Measurements from ENCODE around the gene GPR39. TPM values are rescaled to one million over a fixed set of nuclear protein-coding genes. Genes with fewer than 3 reads are reported as not detected.

GPR39 gene
- total RNA-seq, 4 donors from 2014 or later: 0.13 to 1.3 TPM; not detected in 2

DNA sequence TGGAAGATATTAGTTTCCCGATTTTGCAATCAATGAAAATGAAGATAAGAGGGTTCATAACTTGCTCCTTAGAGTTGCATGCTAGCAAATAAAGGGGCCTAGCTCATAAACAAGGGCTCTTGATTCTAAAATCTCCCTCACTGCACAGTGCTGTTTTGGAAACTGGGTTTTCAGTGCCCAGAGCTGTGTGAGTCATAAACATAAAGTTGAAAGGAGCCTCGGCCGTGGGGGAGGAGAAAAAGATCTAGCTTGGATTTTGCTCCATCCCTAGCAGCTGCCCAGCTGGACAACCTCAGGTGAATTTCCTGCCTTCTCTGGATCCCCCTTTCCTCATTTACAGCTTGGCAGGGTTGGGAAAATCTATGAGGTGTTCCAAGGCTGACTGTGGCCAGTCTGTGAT, 210.9 kb downstream of the GPR39 start:
- H3K36me3 ChIP-seq: no peaks in the 10 kb centered on the region
- DNase-seq (ENCODE audit: extremely low spot score): no peak
- H3K4me1 ChIP-seq: peaks cover 0 to 24% (median 15%) of the 10 kb centered on the region in 4 donors
- intact Hi-C loops (cut with DNase I): no loop called here
- no peak overlapping the region for H3K27ac ChIP-seq (replicated peaks in 1 of 4)
- no peaks in the 10 kb centered on the region for H3K27me3 ChIP-seq
- H3K9me3 ChIP-seq: no peaks in the 10 kb centered on the region
- TF ChIP-seq POLR2A (IDR thresholded peaks at IDR 0.05; ENCODE audit: low read depth) (no peak), EP300 (IDR thresholded peaks at IDR 0.05) (no peak), POLR2AphosphoS5 (IDR thresholded peaks at IDR 0.05) (no peak)
- TF ChIP-seq, protein P1, sequence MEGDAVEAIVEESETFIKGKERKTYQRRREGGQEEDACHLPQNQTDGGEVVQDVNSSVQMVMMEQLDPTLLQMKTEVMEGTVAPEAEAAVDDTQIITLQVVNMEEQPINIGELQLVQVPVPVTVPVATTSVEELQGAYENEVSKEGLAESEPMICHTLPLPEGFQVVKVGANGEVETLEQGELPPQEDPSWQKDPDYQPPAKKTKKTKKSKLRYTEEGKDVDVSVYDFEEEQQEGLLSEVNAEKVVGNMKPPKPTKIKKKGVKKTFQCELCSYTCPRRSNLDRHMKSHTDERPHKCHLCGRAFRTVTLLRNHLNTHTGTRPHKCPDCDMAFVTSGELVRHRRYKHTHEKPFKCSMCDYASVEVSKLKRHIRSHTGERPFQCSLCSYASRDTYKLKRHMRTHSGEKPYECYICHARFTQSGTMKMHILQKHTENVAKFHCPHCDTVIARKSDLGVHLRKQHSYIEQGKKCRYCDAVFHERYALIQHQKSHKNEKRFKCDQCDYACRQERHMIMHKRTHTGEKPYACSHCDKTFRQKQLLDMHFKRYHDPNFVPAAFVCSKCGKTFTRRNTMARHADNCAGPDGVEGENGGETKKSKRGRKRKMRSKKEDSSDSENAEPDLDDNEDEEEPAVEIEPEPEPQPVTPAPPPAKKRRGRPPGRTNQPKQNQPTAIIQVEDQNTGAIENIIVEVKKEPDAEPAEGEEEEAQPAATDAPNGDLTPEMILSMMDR (IDR thresholded peaks at IDR 0.05): no peak
- WGBS: 74% methylated on average over 3 of the region's 3 CpGs
- H3K4me3 ChIP-seq: no peak overlapping the region

DNA sequence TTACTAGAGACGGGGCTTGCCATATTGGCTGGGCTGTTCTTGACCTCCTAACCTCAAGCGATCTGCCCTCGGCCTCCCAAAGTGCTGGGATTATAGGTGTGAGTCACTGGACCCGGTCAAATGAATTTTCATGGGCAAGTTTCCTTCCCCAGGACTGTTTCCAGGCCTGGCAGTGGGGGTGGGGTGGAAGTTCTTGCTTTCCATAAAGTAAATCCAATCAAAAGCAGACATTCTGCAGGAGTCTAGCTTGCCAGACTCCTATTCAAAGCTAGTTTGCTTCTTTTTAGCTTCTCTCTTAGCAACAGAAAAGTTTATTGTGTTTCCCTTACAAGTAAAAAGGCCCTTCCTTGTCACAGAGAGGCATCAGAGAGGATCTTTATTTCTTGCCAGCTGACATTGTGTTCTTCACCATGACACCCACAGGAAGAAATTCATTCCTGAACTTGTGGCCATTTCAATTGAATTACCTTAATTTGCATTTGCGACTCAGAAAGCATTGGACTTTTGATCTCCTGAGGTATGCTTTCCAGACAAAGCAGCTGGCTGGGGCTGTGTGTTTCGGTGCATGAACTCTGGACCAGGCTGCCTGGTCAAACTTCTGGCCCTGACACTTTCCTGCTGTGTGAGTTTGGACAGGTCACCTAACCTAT, 215.5 kb downstream of the GPR39 start:
- WGBS: 31% methylated on average over 6 of the region's 6 CpGs

DNA sequence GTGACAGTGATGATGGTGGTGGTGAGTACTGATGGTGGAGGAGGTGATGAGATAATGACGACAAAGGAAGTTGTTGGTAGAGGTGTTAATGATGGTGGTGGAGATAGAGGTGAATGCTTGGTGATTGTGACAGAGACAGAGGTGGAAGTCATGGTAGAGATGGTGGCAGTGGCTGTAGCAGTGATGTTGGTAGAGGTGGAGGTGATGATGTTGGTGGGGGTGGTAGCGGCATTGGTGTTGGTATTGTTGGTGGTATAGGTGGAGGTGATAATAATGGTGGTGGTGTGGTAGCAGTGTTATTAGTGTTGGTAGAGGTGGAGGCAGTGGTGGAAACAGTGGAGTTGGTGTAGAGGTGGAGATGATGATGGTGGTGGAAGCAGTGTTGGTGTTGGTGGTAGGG, 217.0 kb downstream of the GPR39 start:
- no peaks in the 10 kb centered on the region for H3K27me3 ChIP-seq
- no peaks in the 10 kb centered on the region for H3K9me3 ChIP-seq
- DNase-seq (ENCODE audit: extremely low spot score): no peak
- H3K4me1 ChIP-seq: peaks cover 0 to 33% (median 28%) of the 10 kb centered on the region in 4 donors
- TF ChIP-seq EP300 (IDR thresholded peaks at IDR 0.05): no peak
- no peak for TF ChIP-seq POLR2A (IDR thresholded peaks at IDR 0.05; ENCODE audit: low read depth)
- no peak for TF ChIP-seq POLR2AphosphoS5 (IDR thresholded peaks at IDR 0.05)
- TF ChIP-seq, protein P1 (IDR thresholded peaks at IDR 0.05): no peak
- intact Hi-C loops (cut with DNase I): no loop called here
- 95% methylated on average over 2 of the region's 2 CpGs for WGBS
- no peaks in the 10 kb centered on the region for H3K36me3 ChIP-seq
- H3K27ac ChIP-seq (replicated peaks in 1 of 4): no peak overlapping the region
- no peak overlapping the region for H3K4me3 ChIP-seq

More for the DNA sequence above, 215.5 kb downstream of the GPR39 start:
- DNase-seq (ENCODE audit: extremely low spot score): no peak
- no peak overlapping the region for H3K4me3 ChIP-seq
- TF ChIP-seq POLR2AphosphoS5 (IDR thresholded peaks at IDR 0.05) (no peak), EP300 (IDR thresholded peaks at IDR 0.05) (no peak), POLR2A (IDR thresholded peaks at IDR 0.05; ENCODE audit: low read depth) (no peak)
- TF ChIP-seq, protein P1 (IDR thresholded peaks at IDR 0.05): no peak
- intact Hi-C loops (cut with DNase I): no loop called here
- peak overlapping the region in 1 of 4 donors; percentile 12 for H3K27ac ChIP-seq (replicated peaks in 1 of 4)
- no peaks in the 10 kb centered on the region for H3K36me3 ChIP-seq
- H3K9me3 ChIP-seq: no peaks in the 10 kb centered on the region
- no peaks in the 10 kb centered on the region for H3K27me3 ChIP-seq
- peaks cover 0 to 33% (median 28%) of the 10 kb centered on the region in 4 donors for H3K4me1 ChIP-seq

DNA sequence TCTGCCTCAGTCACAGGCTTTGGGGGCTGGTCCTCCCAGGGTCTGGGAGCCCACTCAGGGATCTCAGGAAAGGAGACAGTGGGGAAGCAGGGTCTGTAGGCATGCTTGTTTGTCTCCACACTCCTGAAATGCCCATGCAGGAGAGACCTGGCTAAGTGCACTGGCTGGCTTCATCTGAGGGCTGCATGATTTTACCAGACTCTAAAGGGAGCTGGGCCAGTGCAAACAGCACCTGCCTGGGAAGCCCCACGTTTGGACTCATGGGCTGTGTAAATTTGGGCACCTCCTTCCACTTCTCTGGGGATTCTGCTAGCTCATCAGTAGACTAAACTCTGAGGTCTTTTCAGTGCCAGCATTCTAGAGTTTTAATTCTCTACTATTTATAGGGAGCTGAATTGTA, 219.7 kb downstream of the GPR39 start:
- no peaks in the 10 kb centered on the region for H3K9me3 ChIP-seq
- DNase-seq (ENCODE audit: extremely low spot score): no peak
- H3K27me3 ChIP-seq: no peaks in the 10 kb centered on the region
- TF ChIP-seq, protein P1 (IDR thresholded peaks at IDR 0.05): no peak
- TF ChIP-seq POLR2A (IDR thresholded peaks at IDR 0.05; ENCODE audit: low read depth) (no peak), POLR2AphosphoS5 (IDR thresholded peaks at IDR 0.05) (no peak), EP300 (IDR thresholded peaks at IDR 0.05) (no peak)
- 45% methylated on average over 1 of the region's 1 CpG for WGBS
- intact Hi-C loops (cut with DNase I): no loop called here
- H3K36me3 ChIP-seq: no peaks in the 10 kb centered on the region
- no peak overlapping the region for H3K27ac ChIP-seq (replicated peaks in 1 of 4)
- no peak overlapping the region for H3K4me3 ChIP-seq
- peaks cover 0 to 30% (median 27%) of the 10 kb centered on the region in 4 donors for H3K4me1 ChIP-seq

Data from esophagus muscularis mucosa (tissue), 4 donors.